ENCODE results near the gene MRPL9.

MRPL9 gene

DNA sequence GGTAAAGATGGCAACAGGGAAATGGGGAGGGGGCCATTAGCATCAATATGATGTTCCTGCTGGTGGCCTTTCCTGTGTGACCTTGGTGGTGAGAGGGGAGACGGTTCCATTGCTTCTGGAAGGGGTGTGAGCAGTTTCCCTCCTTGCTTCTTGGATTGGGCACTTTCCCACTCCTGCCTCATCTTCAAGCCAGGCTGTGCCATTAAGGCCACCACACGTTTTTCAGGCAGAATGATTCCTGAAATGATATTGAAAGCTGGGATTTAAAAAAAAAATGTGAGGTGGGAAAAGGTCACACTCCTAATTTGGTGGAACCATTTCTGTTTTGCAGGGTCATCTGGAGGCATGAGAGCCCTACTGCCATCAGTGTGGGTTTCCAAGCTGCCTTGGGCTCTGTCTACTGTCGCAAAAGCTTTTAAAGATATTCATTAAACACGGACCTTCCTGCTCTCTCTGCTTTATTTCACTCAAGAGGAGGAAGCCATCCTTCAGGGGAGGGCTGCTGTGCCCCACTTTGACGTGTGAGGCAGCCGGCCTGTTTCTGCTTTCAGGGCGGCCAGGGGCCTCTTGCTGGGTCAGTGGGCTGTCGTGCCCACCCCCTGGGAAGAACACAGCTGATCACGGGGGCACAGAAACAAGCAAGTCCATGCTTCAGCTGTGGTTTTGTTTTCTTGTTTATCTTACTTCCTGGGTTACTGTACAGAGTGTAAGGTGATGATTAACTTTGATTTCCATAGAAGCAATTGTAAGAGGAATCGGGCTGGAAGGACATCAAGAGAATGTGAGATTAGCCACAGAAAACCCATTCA is 33.9 kb downstream of the MRPL9 start:
- DNase-seq, result no peak

DNA sequence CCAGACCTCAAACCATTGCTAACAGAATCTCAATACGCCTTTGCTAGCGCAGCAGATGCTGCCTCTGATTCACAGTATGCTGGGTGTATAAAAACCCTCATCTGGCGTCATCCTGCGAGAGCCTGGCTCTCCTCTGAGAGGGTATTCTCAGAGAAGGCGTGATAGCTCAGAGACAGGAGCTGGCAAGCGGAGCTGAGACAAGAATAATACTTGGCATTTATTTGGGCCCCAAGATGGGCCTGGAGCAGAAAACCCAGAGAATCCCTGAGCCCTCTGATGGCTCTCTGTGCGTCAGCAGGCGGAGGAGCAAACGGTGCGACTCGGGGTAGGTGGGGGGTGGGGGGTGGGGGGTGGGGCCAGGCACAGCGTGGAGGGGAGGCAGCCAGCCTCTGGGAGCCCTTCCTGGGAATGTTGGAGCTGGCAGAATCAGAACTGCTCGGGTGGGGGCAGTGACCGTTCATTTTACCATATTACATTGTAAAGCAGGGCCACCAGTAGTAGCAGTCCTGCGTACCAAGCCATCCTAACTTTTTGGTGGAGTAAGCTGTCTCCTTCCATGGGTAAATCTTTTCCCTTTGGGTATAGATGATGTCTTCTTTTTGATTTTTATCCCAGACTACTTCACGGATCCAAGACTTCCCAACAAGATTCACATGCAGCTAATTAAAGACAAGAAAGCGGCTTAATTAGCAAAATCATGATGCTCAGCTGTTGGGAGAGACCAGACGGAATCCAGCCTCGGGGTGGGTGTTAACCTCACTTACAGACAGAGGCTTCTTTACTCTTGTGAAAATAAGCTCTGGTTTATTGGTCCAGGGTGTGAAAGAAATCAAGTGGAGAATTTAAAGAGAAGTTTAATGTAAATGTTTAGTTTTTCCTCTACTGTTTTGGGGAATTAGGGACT is 34.9 kb downstream of the MRPL9 start:
- DNase-seq, result no peak

DNA sequence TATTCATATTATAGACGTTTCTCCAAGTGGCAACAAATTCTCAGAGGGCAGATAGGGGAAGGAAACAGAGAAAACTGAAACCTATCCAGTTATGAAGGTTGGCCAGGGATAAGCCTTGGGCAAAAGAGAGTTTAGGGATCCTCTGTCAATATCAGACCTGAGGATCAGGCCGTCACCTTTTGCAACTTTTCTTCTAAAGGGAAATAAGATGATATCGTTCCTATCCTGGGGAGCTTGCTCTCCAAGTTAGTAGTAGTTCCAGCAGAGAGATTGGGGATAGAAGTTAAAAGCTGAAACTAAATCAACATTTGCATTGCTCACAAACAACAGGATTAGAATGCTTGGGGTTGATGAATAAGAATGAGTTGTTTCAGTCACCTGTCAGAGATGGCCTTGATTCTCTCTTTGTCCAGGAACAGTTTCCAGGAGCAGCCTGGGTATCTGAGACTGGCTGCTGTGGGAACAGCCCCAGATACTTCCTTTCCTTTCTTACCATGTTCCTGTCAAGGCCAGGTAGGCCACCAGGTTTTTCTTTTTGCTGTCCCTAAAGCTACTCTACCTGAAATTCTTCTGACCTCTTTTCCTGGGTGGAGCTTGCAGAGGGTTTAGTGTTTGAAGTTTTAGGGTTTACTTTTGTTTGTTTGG is 39.4 kb downstream of the MRPL9 start:
- DNase-seq, result no peak

DNA sequence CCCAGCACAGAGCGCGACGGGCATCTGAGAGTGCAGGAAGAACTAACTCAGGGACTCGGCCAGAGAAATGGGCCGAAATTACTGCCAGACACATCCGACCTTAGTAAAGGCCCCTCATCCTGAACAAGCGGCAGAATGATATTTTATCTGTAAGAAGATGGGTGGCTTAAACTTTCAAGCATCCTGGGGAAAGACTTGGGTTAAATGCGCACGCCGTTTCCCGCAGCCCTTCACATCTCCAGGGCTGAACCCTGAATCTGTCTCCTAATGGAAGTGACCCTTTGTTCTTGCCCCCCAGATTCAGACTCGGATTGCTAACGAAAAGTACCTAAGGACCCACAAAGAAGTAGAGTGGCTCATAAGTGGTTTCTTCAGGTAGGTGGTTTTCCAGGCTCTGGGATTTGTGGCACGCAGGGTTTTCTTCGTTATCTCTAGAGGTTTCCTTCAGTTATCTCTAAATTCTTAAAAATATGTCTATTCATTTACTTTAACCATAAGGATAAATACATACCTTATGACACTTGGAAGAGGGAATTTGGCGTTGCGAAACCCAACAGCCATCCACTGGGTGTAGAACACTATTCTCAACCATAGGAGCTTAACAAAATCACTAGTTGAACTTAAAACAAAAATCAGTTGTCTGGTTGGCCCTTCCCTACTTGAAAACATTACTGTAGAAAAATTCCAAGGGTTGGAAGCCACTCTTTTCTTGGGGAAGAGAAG is 41.3 kb downstream of the MRPL9 start:
- no peak for DNase-seq

DNA sequence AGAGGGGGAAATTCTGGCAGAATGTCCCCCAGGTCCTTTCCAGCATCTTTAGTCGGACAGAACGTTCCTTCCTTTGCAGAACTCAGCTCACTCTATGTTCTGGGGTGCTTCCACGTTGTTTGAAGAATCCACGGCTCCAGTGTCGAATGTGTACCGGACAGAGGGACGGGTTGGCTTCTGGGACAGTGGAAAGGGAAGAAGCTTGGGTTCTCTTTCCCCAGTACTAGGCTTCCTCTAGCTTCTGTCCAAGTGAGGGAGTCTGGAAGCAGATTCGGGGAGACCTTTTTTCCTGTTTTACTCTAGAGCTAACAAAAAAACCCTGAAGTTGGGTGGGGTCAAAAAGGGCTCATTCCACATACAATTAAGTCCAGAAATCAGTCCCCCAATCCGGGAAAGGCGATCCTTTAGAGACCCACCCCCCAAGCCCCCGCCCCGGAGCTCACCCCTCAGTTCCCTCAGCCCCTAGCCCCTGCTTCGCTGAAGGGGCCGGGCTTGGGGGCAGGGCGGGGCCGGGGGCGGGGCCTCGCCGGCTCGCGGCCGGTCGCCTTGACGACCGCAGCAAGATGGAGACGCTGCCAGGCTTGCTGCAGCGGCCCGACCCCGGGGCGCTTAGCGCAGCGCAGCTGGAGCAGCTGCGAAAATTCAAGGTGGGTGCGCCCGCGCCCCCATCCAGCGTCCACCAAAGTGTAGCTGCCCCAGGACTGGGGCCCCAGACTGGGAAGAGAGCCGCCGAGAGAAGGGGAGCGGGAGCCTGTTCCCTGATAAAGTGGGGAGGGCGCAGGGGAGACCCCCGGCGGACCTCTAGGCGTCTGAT is 42.1 kb downstream of the MRPL9 start, which contains the start of gene RIIAD1:
Gene RIIAD1 (plus strand): TSS at position 549 of the 814 bp plus-strand sequence. CDS start 15 bp downstream, at position 564.
- peak; percentile 15 for DNase-seq

DNA sequence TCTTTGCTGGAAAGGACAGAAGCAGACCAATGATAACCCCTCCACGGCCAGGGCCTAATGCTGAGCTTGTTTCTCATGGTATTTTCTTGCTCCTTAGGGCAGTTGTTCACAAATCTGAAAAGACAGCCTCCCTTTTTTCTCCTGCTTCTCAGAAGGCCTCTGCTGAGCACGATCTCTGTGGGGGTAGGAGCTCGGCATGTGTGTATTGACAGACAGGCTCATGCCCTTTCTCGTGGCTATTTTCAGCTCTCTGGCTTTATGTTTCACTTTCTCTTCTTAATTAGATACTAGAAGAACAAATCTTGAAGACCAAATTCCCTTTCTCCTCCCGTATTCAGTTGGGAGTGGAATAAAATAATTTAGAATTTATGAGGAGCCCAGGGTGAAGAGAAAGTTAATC is 42.7 kb downstream of the MRPL9 start:
- DNase-seq, result peak; percentile 57

DNA sequence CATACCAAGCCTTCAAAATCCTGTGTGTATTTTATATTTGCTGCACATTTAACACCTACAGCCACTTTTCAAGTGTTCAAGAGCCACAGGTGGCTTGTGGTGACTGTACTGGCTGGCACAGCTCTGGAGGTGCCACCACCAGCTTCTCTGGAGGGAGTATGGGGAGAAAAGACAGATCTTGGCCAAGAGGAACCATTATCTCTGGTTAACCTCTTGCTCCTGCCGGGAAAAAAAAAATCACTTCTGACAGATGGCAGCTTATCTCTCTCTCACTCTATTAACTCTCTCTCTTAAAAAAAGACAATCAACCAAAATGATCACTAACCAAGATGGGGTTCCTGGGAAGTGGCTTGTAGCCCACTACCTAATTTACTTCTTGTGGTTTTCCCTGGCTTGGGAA is 43.2 kb downstream of the MRPL9 start:
- DNase-seq, result no peak

DNA sequence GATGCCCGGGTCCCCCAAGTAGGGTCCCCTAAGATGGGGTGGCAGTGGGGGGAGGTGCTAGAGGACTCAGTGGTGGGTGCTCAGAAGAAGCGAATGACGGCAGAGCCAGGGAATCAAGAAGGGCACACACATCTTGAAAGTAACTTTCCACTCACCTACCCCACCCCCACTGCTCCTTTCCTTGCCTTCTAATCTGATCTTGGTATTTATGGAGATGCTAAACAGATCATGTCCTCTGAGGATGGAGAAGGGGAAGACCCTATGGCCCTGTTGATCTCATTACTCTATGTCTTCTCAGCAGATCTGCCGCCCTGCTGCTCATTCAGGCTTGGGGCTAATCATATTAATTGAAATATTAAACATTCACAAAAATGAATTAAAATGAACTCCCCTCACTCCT is 44.6 kb downstream of the MRPL9 start:
- DNase-seq, result no peak

DNA sequence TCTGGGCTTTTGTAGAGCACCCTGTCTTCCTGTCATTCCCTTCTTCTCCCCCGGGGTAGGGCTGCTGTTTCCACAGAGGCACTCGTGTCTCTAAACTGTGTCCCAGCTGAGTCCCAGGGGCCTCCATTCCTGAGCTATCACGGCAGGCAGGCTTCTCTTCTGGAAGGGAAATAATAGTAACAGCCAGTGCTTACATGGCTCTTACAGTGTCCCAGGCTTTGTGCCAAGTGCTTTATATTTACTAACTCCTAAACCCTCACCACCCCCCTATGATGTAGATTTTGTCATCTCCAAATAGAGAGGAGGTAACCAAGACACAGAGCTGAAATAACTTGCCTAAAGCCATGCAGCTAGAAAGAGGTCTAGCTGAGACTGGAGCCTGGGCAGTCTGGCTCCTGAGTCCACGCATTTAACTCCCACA is 45.3 kb downstream of the MRPL9 start:
- DNase-seq, result no peak

DNA sequence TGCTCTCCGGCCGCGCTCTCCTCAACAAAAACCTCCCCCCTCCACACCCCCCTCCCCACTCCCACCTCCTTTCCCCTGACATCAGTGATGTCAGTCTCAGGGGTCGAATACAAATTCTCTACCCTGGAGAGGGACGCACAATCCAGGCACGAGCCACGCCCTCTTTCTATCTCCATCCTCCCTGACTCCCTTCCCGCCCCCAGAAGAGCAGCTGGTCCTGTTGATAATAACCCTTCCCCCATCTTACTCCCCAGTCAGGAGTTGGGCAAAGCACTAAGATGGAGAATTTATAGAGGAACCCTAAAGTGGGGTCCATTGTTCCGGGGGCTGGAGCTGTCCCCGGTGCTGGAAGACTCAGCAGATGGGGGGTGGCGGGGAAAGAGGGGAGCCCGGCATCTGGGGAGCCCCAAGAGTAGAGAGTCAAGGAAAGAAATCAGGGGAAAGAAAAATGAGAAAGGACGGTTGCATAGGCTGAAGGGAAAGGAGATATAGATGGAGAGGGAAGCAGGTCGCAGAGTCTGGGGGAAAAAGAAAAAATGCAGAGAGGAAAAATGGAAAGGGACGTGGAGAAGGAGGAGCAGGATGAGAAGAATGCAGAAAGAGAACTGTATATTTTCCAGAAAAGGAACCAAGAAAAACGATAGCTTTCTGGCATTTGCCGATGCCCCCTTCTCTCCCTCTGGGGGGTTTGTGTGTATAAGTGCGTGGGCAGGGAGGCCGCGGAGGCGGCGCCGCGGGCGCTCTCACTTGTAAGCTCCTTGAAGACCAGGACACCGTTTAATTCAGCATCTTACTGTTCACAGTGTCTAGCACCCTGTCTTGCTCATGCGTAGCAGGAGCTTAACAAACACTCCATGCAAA is 46.3 kb downstream of the MRPL9 start, which contains the start of gene CELF3:
Gene CELF3 (minus strand): TSS at position 33 of the 861 bp plus-strand sequence. CDS start 783 bp downstream, outside the sequence.
- DNase-seq, result no peak

DNA sequence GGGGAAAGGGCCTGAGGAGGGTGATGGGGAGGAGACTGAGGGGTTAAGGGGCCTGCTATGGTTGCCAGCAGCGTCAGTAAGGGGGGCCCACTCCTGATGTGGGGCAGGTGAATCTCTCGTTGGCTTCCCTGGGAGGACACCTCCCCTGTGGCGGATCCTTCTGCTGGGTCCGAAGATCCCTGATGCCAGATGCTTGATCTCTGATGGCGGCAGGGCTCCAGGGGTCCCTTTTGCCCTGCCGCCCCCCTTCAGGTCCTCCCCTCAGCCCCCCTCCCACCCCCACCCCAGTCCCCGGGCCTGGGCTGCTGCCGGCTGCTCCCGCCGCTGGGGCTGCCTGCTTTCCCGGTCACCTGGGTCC is 46.9 kb downstream of the MRPL9 start:
- DNase-seq, result no peak

DNA sequence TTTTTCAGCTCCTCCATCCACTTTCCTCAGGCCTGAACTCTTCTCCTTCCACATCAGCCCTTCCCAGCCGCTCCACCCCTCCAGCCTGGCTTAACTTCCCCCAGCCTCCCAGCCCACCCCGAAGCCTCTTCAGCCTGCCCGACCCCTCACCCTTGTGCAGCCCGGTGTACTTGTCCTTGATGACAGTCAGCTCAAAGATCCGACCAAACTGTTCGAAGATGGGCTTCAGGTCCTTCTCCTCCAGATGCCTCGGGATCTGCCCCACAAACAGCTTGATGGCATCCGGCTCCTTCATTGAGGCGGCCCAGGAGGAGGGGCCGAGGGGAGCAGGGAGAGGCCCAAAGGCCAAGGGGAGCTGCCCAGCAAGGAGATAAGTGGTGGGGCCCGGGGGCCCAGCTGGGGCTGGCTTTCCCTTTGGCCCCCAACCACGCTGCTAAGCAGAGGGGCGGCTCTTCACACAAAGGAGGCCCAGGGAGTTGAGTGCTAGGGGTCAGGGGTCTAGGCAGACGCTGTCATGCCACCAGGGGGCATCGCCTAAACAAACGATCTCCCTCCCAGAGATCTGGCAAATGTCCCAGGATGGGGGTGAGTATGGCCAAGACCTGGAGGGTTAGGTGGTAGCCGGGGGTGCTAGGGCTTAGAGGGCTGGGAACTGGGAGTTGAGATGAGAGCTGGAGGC is 47.4 kb downstream of the MRPL9 start:
- DNase-seq, result no peak

DNA sequence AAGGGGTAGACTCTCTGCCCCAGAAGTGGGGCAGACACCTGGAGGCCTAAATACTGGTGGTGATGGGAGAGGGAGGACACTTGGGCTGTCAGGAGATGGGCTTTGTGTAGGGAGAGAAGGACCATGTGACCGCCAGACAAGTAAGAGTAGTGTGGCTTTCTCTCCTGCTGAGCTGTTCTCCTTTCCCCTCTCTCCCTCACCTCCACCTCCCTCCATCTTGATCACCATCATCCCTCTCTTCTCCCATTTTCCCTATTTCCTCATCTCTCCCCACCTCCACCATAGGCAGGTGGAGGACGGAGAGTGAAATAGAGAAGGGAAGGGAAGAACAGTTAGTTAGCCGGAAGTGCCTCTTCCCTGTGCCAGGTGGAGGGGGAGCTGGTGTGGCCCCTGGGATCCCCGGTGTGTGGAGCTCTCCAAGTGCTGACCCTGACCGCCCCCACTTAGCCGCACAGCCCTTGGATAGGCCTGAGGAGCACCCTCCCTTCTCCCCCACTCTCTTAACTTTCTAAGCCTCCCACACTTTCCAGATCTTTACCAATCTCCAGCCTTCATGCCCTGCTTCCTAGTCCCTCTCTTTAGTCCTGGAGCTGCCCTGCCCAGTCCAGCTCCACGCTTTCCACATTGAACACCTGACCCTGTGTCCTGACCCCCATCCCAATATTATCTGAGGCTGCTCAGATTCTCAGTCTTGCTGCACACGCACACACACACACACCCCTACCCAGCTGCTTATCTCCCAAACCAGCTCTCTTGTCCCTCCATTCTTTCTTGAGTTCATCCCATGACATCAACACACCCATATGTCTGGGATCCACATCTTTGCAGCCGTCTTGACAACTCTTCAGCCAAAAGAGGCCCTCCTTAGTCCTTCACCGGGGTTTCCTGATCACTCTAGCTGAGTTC is 48.2 kb downstream of the MRPL9 start:
- no peak for DNase-seq

DNA sequence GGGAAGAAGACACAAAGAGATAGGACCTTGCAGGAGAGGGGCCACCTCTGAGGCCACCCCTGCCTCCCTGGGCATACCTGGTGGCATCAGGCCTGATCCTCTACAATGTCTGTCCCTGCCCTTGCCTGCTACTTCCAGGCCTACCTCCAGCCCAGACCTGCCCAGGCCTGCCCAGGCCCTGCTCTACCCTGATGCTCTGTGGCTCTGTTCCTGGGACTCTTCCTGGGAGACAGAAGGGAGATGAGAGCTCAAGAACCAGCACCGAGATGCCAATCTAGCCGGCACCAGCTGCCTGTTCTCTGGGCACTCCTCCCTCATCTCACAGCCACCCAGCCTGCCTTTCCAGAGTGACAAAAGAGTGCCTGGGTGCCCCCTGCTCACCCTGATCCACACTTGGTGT is 49.4 kb downstream of the MRPL9 start:
- no peak for DNase-seq

DNA sequence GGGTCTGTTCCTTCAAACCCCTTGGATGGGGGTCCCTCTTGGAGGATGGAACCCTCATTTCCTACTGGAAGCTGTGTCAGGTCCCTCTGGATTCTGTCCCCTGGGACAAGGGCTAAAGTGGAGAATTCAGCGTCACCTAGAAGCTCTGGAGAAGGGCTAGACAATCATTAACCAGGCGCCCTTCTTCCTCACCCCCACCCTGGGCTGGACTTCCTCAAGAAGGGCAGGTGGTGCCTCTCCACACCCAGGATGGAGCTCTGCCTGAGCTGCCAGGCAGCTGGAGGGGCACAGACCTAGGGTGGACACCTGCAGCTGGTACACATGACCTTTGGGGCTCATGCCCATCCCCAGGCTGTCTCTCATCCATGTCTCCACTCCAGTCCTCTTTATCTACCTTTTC is 50.3 kb downstream of the MRPL9 start:
- DNase-seq, result no peak

DNA sequence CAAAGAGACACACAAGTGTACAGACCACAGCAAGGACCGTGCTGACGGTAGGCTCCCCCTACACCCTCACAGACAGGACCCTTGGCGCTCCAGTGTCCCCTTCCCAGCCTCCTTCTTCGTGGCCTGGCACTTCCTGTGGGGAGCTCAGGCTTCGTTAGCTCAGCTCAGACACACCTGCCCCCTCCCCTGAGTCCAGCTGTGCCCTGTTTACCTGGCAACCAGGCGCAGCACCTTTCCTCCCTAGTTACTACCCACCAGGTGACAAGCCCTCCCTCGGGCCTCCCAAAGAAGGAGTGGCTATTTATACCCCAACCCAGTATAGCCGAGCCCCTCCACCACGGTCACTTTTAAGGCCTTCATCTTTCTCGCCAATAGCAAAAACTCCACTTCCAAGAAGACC is 51.3 kb downstream of the MRPL9 start:
- DNase-seq, result no peak

DNA sequence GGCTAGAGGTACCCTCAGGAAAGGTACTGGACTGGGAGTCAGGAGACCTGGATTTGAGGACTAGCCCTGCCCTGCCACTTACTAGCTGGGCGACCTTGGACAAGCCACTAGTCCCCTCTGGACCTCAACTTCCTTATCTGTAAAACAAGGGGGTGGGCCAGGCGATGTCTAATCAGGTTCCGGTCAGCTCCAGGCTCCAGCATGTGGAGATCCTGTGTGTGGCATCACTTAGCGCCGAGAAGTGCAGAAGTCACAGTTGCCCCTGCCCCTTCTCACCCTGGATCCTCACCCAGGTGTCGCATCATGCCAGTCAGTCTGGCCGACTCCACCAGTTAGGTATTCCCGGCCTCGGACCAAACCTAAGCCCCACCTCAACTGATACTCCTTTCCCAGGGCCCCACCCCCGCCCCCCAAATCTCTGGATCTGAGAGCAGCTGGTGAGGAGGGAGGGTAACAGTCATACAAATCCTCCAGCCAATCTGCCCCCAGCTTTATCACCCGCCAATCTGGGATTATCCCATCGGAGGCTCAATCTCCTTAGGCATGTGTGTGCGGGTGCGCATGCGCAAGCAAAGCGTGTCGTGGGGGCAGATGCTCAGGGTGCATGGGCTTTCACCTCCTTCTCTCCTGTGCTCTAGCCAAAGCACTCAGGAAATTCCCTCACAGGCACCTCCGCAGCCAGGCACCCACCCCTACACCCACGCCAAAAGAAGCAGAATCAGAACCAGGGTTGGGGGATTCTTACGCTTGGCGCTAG is 52.1 kb downstream of the MRPL9 start:
- no peak for DNase-seq

DNA sequence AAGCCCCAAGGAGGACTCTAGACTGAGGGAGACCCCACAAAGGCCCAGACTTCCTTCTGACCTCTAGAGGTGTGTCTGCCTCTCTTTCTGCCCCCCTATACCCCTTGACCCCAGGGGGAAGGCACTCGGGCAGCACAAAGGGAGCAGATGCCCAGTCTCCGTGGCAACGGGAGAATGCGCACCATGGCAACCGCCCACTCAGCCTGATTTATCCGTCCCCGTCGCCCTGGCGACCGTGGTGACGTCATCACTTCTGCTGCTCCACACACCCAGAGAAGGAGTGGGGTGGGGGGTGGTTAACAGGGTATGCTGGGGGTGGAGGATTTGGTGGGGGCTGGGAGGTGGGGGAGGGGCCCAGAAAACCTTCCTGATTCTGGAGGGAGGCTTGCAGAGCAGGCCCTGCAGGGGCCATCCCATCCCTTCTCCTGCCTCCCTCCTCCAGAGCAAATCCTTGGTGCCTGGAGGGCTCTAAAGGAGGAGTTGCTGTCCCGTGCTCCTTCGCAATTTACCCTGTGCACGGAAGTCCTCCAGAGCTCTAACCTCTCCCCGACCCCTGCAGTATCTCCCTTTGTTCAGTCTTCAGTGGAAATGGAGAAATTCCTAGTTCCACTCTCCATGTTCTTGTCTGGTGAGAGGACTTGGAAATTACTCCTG is 53.0 kb downstream of the MRPL9 start:
- peak; percentile 42 for DNase-seq

All from inflammatory macrophage treated with lipopolysaccharide for 4 hours (primary cell).